Gastrocnemius medialis (tissue), 4 donors: ENCODE measurements around the gene RPAP2.

Experiments used
- CTCF ChIP-seq, 5 experiments: fragments of 450-650 bp in 3 of 5; fragments of 200-600 bp in 2 of 5; sonication (generic) in 2 of 5; IDR thresholded peaks in 4 of 5; conservative IDR thresholded peaks in 1 of 5; 1 replicate in 4 of 5; 2 replicates in 1 of 5; pipeline ENCODE4 v1.5.1; 2016 to 2019; ENCODE audit warnings: antibody characterized with exemption in 5 of 5, mild to moderate bottlenecking in 3 of 5, moderate library complexity in 3 of 5
- POLR2A ChIP-seq, 2 donors: fragments of 450-650 bp; IDR thresholded peaks; one replicate each; pipeline ENCODE4 v1.6.1; 2017; ENCODE audit warnings: antibody characterized with exemption in 2 of 2, mild to moderate bottlenecking in 2 of 2, moderate library complexity in 2 of 2

GRCh38 chr1:92343061-92343460 is 44.2 kb downstream of the RPAP2 start:
- TF ChIP-seq POLR2A (IDR thresholded peaks at IDR 0.05), result no peak
- no peak for TF ChIP-seq CTCF (IDR thresholded peaks at IDR 0.05 in 4 of 5, conservative IDR thresholded peaks at IDR 0.05 in 1 of 5)
